PC-9 (cell line): ENCODE data around the gene STBD1. TPM values are rescaled to one million over a fixed set of nuclear protein-coding genes. Genes with fewer than 3 reads are reported as not detected.

ENCODE experiments used
- BruUV-seq: library from RNA; stranded (reverse); fragments of 400-500 nt; replicated peaks from 2 replicates; lab custom pipeline; 2021; lab: Mats Ljungman, UMichigan
- CTCF ChIA-PET: fragments of 300-600 bp; sonication (Branson Sonifier 250); formaldehyde crosslinking; loops from one replicate; lab custom pipeline; 2022; ENCODE audit warnings: antibody characterized with exemption; lab: Charles Lee
- POLR2A ChIA-PET: fragments of 300-600 bp; sonication (Branson Sonifier 250); formaldehyde crosslinking; loops from one replicate; lab custom pipeline; 2022; ENCODE audit warnings: antibody characterized with exemption; ENCODE audit not compliant: unreplicated experiment; lab: Charles Lee
- DNase-seq, 2 experiments: peaks; one replicate each; pipeline versions ENCODE4 v3.0.0 to v3.0.0-alpha.2; 2015 to 2022; ENCODE audit warnings: mixed read lengths in 1 of 2
- H2AFZ ChIP-seq: fragments of 200-600 bp; sonication (generic); 2 replicates; pipeline ENCODE4 v1.8.1; 2017; ENCODE audit warnings: antibody characterized with exemption
- H3F3A ChIP-seq: fragments of 200-600 bp; sonication (generic); 2 replicates; pipeline ENCODE4 v1.8.1; 2017; ENCODE audit warnings: antibody characterized with exemption, mild to moderate bottlenecking, low read depth; ENCODE audit not compliant: insufficient read depth
- H3K27ac ChIP-seq: fragments of 200-600 bp; sonication (generic); 2 replicates; pipeline ENCODE4 v1.6.1; 2016; ENCODE audit warnings: mixed run types
- H3K27me3 ChIP-seq: fragments of 200-600 bp; sonication (generic); 2 replicates; pipeline ENCODE4 v1.6.1; 2016; ENCODE audit warnings: low read depth, mixed run types; ENCODE audit not compliant: insufficient read depth
- H3K36me3 ChIP-seq: fragments of 200-600 bp; sonication (generic); 2 replicates; pipeline ENCODE4 v1.6.1; 2016; ENCODE audit warnings: low read depth, mixed run types
- H3K4me1 ChIP-seq: fragments of 200-600 bp; sonication (generic); replicated peaks from 2 replicates; pipeline ENCODE4 v1.6.1; 2016; ENCODE audit warnings: mixed run types; ENCODE audit not compliant: insufficient read depth
- H3K4me2 ChIP-seq: fragments of 200-600 bp; sonication (generic); 2 replicates; pipeline ENCODE4 v1.6.1; 2017; ENCODE audit warnings: mixed run types
- H3K4me3 ChIP-seq: fragments of 200-600 bp; sonication (generic); 2 replicates; pipeline ENCODE4 v1.6.1; 2016; ENCODE audit warnings: mixed run types
- H3K79me2 ChIP-seq: fragments of 200-600 bp; sonication (generic); 2 replicates; pipeline ENCODE4 v1.6.1; 2017; ENCODE audit warnings: low read depth, mixed run types
- H3K9me2 ChIP-seq: fragments of 200-600 bp; sonication (generic); 2 replicates; pipeline ENCODE4 v1.8.1; 2017; ENCODE audit warnings: mild to moderate bottlenecking; ENCODE audit not compliant: insufficient read depth
- H3K9me3 ChIP-seq: fragments of 200-600 bp; sonication (generic); 2 replicates; pipeline ENCODE4 v1.8.1; 2016; ENCODE audit warnings: low read depth; ENCODE audit not compliant: insufficient read depth
- H4K20me1 ChIP-seq: fragments of 200-600 bp; sonication (generic); 2 replicates; pipeline ENCODE4 v1.8.1; 2017; ENCODE audit not compliant: insufficient read depth
- EZH2 ChIP-seq: fragments of 200-600 bp; sonication (generic); IDR thresholded peaks from 2 replicates; pipeline ENCODE4 v1.8.0; 2017; ENCODE audit warnings: antibody characterized with exemption, low read depth
- intact Hi-C: fragments of 100-400 bp; cut with micrococcal nuclease; formaldehyde crosslinking; loops from one replicate; pipeline ENCODE4 v1.10.0; 2022; ENCODE audit not compliant: unreplicated experiment
- total RNA-seq: library from RNA; stranded (reverse); gene quantifications from 2 replicates; pipeline ENCODE4 v1.2.3, GENCODE V29; 2021
- TF ChIP-seq, protein P1 (sequence below): fragments of 200-600 bp; sonication (generic); conservative IDR thresholded peaks from 2 replicates; pipeline ENCODE4 v1.6.1; 2017; ENCODE audit warnings: mixed run types, antibody characterized with exemption, mild to moderate bottlenecking, moderate library complexity

STBD1 gene
- total RNA-seq, 1 experiment from 2014 or later = 1.8 TPM

DNA sequence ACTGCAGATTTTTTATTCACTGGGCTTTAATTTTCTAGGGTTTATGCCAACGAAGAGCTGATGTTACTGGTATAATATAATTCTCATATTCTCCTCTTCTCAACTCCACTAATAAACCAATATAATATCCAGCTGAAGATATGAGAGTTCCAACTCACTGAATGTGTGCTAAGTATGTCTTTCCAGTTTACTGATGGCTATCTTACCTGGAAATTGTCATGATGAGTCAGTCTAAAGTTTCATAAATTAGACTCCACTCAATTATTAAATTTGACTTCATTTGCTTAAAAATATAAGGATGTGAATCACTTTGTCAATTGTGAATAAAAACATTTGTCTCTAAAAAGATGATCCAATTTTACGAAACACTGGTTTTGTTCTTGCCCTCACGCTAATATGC lies 28.4 kb downstream of the STBD1 start:
- Histone ChIP-seq H3K9me3 (no peaks in the 10 kb centered on the region), H3K4me2 (no peak overlapping the region), H2AFZ (no peak overlapping the region), H3K4me3 (no peak overlapping the region), H3K9me2 (no peaks in the 10 kb centered on the region), H3K27ac (no peak overlapping the region), H3K79me2 (no peaks in the 10 kb centered on the region), H3F3A (no peaks in the 10 kb centered on the region), H3K4me1 (no peaks in the 10 kb centered on the region), H3K27me3 (no peaks in the 10 kb centered on the region), H3K36me3 (no peaks in the 10 kb centered on the region), H4K20me1 (no peaks in the 10 kb centered on the region)
- DNase-seq = no peak
- no TSS peak for BruUV-seq
- POLR2A ChIA-PET = no interaction called here
- CTCF ChIA-PET = no interaction called here
- no peak for TF ChIP-seq EZH2
- TF ChIP-seq, protein P1, sequence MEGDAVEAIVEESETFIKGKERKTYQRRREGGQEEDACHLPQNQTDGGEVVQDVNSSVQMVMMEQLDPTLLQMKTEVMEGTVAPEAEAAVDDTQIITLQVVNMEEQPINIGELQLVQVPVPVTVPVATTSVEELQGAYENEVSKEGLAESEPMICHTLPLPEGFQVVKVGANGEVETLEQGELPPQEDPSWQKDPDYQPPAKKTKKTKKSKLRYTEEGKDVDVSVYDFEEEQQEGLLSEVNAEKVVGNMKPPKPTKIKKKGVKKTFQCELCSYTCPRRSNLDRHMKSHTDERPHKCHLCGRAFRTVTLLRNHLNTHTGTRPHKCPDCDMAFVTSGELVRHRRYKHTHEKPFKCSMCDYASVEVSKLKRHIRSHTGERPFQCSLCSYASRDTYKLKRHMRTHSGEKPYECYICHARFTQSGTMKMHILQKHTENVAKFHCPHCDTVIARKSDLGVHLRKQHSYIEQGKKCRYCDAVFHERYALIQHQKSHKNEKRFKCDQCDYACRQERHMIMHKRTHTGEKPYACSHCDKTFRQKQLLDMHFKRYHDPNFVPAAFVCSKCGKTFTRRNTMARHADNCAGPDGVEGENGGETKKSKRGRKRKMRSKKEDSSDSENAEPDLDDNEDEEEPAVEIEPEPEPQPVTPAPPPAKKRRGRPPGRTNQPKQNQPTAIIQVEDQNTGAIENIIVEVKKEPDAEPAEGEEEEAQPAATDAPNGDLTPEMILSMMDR = no peak
- intact Hi-C loops = no loop called here

DNA sequence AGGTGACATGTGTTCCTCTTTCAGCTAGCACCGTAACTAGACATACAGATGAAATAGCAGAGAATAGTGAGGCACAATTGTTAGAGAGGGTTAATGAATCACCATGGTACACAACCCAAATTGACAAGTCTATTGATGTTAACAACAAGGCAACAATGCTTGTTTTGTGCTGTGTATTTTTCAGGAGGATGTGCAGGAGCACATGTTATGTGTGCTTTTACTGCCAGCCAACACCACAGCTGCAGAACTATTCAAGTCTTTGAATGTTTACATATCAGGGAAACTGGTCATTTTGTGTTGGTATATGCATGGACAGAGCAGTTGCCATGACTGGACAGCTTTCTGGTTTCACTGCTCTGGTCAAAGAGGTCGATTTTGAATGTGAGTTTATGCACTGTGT lies 32.8 kb downstream of the STBD1 start:
- BruUV-seq = no TSS peak
- H3K4me3 ChIP-seq = no peak overlapping the region

DNA sequence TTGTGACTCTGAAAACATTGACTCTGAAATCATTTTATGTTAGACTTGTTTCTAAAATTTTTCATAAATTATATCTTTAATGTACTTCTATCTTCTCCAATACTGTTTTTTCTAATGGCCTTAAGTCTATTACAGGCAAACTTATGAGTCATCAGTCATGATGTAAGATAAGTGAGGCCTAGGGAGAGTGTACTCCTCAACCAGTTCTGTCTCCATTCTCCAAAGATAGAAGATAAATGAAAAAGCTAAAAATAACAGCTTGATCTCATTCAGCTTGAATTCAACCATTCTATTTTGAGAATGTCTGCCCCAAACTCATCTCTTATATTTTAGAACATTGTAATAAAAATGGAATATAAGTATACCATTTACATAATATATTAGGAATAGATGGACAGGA lies 34.5 kb downstream of the STBD1 start:
- Histone ChIP-seq H3K27me3 (no peaks in the 10 kb centered on the region), H4K20me1 (no peaks in the 10 kb centered on the region), H3K36me3 (no peaks in the 10 kb centered on the region), H2AFZ (no peak overlapping the region), H3K79me2 (no peaks in the 10 kb centered on the region), H3K4me3 (no peak overlapping the region), H3K9me2 (no peaks in the 10 kb centered on the region), H3K9me3 (no peaks in the 10 kb centered on the region), H3F3A (no peaks in the 10 kb centered on the region), H3K4me1 (no peaks in the 10 kb centered on the region), H3K27ac (no peak overlapping the region), H3K4me2 (no peak overlapping the region)
- no peak for DNase-seq
- POLR2A ChIA-PET = no interaction called here
- intact Hi-C loops = no loop called here
- TF ChIP-seq EZH2 = no peak
- TF ChIP-seq, protein P1 = no peak
- CTCF ChIA-PET = no interaction called here
- no TSS peak for BruUV-seq

More for the DNA sequence above, 32.8 kb downstream of the STBD1 start:
- intact Hi-C loops = no loop called here
- no peak overlapping the region for H3K4me2 ChIP-seq
- H2AFZ ChIP-seq = no peak overlapping the region
- H3K4me1 ChIP-seq = no peaks in the 10 kb centered on the region
- H3K9me2 ChIP-seq = no peaks in the 10 kb centered on the region
- no peaks in the 10 kb centered on the region for H3F3A ChIP-seq
- H4K20me1 ChIP-seq = no peaks in the 10 kb centered on the region
- no peaks in the 10 kb centered on the region for H3K79me2 ChIP-seq
- TF ChIP-seq, protein P1 = no peak
- TF ChIP-seq EZH2 = no peak
- ChIA-PET CTCF (no interaction called here), POLR2A (no interaction called here)
- H3K9me3 ChIP-seq = no peaks in the 10 kb centered on the region
- no peak for DNase-seq
- no peaks in the 10 kb centered on the region for H3K27me3 ChIP-seq
- no peaks in the 10 kb centered on the region for H3K36me3 ChIP-seq
- no peak overlapping the region for H3K27ac ChIP-seq
